HG03196 (cell line): ENCODE data around the gene ONECUT1.

Source experiments
- ATAC-seq: cut with Tn5 transposase; IDR thresholded peaks from one replicate; pipeline ENCODE4 v1.9.1; 2021; ENCODE audit not compliant: unreplicated experiment

The ONECUT1 gene

GRCh38 chr15:52797625-52798501, 7.7 kb upstream of the ONECUT1 start:
- ATAC-seq: no peak

GRCh38 chr15:52796753-52797520, 6.8 kb upstream of the ONECUT1 start:
- ATAC-seq: no peak

- no peak for ATAC-seq
Observed at GRCh38 chr15:52796228-52796521, 6.0 kb upstream of the ONECUT1 start.

- no peak for ATAC-seq
Observed at GRCh38 chr15:52795464-52796227, 5.5 kb upstream of the ONECUT1 start.

- no peak for ATAC-seq
Observed at GRCh38 chr15:52794665-52795463, 4.7 kb upstream of the ONECUT1 start.

GRCh38 chr15:52791776-52792175, 1.6 kb upstream of the ONECUT1 start:
- ATAC-seq: no peak

GRCh38 chr15:52790941-52791751, 1.0 kb upstream of the ONECUT1 start:
- no peak for ATAC-seq

GRCh38 chr15:52789601-52790168, 451 bp downstream of the ONECUT1 start:
- peak; percentile 15 for ATAC-seq

GRCh38 chr15:52789008-52789600, 1.0 kb downstream of the ONECUT1 start:
- no peak for ATAC-seq

- ATAC-seq: no peak
Observed at GRCh38 chr15:52788099-52788986, 1.8 kb downstream of the ONECUT1 start.

- no peak for ATAC-seq
Observed at GRCh38 chr15:52787549-52788098, 2.5 kb downstream of the ONECUT1 start.

- ATAC-seq: no peak
Observed at GRCh38 chr15:52787123-52787503, 3.0 kb downstream of the ONECUT1 start.

GRCh38 chr15:52786436-52787122, 3.6 kb downstream of the ONECUT1 start:
- no peak for ATAC-seq

GRCh38 chr15:52785672-52786406, 4.3 kb downstream of the ONECUT1 start:
- ATAC-seq: no peak

GRCh38 chr15:52784799-52785671, 5.1 kb downstream of the ONECUT1 start:
- no peak for ATAC-seq
